LoVo (cell line): Measurements from ENCODE around the gene IFI27L1.
A peak's percentile ranks its signal among the peaks of the same experiment; 100 is the strongest.
"Not testable (repeated sequence)": the region's sequence is repeated elsewhere in the genome, so short reads cannot be mapped to it uniquely, and the experiment has no call there.

Experiments used
- DNase-seq: peaks from one replicate; pipeline ENCODE4 v3.0.0-alpha.2; 2016; ENCODE audit warnings: low spot score

Gene IFI27L1

DNA sequence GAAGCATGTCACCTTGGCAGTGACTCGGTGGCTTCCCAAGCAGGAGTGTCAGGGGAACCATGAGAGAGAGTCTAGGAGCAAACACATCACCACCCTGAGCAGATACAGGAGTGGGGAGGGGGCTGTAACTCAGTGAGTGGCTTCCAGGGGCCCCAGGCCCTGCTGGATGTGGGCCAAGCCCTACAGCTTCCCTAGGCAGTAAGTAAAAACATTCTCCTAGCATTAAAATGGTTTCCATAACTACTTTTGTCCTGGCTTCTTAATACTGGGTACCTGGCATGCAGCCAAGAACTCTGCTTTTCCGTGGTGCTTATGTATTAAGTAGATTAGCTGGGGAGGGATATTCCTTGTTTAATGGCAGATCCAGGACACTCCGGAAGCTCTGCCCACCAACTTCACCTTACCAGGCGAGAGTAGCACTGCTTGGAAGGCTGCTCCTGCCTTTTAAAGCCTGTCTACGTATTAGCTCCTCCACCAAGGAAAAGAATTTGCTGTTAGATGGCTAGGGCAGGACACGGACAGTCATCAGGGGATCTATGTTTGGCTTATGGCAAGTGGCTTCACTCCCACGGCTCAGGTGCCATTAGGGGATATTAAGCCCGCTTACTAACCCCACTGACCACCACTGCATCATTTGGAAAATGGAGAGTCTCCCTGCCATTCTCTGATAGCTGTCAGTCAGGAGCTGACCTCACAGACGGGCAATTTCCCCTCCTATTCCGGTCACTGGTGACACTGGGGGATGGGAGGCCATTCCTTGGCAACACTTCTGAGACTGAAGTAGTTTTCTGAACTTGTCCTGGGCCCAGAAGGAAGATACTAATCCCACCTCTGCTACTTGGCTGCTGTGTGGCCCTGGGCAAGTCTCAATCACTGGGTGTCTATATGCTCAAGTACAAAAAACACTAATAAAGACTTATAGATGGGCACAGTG is 32.2 kb upstream of the IFI27L1 start:
- DNase-seq = no peak

DNA sequence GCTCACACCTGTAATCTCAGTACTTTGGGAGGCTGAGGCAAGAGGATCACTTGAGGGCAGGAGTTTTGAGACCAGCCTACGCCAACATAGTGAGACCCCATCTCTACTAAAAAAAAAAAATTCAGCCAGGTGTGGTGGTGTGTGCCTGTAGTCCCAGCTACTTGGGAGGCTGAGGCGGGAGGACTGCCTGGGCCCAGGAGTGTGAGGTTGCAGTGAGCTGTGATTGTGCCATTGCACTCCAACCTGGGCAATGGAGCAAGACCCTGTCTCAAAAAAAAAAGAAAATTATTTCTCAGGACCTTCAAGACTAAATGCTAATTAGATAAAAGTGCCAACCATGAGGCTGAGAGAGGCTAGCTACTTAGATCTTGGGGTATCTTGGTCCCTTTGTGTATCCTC is 31.5 kb upstream of the IFI27L1 start:
- DNase-seq = no peak

DNA sequence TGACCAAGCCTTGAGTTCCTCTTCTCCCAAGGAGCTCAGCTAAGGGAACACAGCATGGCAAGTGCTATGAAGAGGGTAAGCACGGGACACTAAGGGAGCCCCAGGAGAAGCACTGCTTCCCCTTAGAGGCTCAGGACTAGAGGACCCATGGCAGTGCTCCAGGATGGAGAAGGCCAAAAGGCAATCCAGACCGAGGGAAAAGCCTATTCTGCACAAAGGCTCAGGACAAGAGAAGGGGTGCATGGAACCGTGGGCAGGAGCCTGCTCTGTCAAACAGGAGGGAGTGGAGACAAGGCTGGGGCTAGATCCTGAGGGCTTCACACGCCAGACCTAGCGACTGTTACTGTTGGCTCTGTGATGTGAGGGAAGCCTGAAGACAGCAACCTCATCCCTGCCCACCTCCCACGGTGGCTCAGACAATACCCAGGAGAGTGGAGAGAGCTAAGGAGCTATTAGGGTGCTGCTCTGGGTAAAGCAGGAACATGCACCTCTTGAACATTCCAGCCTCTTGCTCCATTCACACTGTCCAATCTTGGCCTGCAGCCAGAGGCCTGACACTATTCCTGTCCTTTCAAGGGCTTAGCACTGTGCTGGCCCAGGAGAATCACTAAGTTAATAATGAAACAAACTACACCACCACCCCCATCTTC is 30.8 kb upstream of the IFI27L1 start:
- DNase-seq = no peak

DNA sequence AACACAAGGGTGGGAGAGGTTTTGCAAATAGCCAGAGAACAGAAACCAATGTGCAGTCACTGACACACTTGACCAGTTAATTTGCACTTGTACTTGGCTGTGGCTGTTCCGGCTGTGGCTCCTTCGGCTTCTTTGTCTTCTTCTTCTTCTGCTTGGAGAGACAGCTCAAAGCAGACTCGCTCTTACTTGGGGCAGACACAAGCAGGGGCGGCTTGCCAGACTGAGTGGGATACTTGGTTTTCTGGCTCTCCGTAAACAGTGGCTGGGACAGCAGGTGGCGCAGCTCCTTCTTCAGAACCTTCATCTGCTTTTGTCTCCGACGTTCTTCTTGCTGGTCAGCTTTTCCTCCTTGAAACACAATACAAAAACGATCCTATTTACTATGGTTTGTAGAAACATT is 30.0 kb upstream of the IFI27L1 start:
- DNase-seq = no peak

DNA sequence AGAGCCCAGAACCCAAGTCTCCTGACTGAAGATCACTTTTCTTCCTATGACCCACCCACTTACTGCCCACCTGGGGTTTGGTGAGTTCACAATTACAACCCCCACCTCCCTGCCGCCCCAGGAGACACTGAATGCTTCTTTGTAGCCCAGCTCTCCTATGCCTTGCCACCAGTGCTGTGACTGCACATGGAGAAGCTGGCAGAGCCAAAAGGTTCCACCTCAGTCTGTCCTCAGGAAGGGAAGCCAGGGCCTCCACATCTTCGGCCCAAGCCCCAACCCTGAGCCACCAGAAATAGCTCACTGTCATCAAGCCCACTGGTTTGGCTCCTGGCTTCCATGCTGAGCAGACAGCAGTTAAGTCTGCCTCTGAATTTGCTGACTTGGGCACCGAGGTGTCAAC is 29.3 kb upstream of the IFI27L1 start:
- no peak for DNase-seq

DNA sequence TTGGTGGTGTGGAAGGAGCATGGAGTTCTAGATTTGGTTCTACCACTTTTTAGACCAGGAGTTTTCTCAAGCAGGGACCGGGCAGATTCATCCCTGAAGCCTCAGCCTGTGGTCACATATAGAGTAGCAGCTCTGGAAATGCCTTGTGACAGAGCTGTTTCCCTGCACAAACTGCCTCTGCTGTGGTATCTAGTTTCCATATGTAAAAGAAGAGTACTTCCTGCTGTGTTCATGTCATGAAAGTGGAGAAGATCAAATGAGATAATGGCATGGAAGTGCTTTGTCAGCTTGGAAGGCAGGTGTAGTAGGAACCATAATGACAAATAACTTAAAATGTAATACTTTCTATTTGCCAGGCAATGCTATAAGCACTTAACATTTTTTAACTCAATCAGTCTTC is 28.9 kb upstream of the IFI27L1 start:
- DNase-seq = no peak

DNA sequence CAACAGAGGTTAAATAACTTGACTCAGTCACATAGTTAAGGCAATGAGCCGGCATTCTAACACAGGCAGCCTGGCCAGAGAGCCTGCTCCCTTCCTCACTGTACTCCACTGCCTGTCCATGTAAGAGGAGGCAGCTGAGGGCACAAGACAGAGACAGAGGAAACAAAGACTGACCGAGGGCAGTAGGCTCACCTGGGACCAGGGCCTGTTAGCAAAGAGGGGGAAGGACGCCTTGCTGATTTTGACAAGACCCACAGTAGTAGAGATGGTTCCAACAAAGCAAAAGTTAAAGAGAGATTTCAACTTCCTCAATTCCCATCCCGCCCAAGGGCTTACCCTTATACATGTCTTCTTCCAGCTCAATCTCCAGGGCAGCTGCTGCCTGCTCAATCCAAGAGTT is 28.4 kb upstream of the IFI27L1 start:
- no peak for DNase-seq

DNA sequence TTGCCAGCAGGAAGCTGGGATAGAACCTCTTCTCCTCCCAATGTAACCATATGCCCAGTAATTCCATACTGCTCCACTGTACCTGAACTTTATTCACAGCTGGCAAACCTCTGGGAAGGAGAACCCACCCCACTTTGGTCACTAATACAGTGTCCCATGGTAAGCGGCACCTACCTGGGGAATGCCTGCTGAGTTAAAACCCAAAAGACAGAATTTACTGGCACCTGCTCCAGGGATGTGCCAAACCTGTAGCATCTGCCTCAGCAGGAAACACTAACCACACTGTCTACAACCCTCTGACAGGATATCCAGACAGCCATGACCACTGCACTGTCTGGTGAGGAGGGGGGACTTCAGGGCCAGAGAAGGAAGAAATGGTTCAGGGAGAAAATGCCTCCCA is 26.7 kb upstream of the IFI27L1 start:
- DNase-seq = no peak

DNA sequence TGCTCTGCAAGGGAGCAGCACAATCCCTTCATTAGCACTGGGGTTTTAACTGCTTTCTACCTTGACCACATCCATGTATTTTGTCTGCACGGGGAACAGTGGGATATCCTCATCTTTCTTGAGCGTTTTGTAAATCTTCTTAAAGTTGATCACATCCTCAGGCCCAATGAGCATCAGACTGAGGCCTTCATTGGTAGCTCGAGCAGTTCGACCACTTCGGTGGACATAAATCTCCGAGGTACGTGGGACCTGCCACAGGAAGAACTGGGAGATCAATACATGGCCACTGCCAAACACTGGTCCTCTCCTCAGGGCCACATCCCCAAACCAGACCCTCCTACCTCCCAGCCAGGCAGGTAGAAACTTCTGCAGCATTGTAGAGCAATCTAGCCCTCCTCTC is 26.2 kb upstream of the IFI27L1 start:
- DNase-seq = no peak

DNA sequence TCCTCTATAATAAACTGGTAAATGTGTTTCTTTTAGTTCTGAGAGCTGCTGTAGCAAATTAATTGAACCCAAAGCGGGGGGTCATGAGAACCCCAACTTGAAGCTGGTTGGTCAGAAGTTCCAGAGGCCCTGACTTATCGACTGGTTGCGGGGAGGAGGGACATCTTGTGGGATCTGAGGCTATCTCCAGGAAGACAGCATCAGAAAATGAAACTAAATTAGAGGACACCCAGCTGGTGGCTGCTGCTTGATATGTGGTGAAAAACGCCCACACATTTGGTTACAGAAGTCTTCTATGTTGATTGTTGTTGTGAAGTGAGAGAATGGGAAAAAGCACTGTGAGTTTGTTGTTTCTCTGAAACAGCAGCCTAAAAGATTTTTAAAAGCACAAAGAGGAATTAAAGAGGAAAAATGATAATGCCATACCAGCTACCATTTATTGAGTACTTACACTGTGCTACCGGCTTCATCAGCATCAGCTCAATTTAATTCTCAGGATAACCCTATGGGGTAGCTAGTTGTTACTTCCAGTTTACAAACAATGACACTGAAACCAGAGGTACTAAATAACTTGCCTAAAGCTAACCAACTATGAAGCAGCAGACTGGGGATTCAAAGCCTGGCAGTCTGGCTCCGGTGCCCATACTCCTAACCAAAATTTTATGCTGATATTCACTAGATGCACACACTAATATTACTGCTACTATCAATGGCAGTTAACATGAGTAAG is 24.4 kb upstream of the IFI27L1 start:
- no peak for DNase-seq

DNA sequence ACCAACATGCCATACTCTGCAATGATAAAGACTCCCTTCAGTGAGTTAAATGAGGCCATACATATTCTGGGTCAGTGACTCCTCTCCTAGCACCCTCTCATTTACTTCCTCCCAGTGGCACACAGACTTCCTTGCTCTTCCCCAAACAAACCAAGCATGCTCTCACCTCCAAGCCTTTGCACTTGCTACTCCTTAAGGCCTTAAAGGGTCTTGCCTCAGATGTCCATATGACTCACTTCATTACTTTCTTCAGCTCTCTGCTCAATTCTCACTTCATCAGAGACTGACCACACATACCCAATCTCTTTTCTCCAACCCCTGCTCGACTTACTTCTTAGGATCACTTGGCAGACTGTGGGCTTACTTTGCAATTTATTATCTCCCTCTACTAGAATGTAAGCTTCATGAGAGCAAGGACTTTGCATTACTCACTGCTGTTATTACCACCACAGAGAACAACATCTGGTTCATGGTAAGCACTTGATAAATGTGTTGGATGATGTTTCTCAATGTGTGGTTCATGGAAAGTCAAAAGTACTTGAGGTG is 22.9 kb upstream of the IFI27L1 start:
- DNase-seq = no peak

DNA sequence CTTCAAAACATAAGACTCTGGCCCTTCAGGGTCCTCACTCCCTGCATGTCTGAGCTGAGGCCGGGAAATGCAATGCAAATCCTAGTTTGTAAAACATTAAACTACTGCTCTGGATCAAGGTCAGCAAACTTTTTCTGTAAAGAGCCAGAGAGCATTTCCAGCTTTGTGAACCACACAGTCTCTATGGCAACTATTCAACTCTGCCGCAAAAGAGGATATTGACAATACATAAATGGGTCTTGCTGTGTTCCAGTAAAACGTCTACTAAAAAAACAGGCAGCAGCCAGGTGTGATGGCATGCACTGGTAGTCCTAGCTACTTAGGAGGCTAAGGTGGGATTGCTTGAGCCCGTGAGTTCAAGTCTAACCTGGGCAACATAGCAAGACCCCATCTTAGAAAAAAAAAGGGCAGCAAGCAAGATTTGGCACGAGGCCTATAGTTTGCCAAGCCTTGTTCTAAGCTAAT is 22.4 kb upstream of the IFI27L1 start:
- DNase-seq = no peak

DNA sequence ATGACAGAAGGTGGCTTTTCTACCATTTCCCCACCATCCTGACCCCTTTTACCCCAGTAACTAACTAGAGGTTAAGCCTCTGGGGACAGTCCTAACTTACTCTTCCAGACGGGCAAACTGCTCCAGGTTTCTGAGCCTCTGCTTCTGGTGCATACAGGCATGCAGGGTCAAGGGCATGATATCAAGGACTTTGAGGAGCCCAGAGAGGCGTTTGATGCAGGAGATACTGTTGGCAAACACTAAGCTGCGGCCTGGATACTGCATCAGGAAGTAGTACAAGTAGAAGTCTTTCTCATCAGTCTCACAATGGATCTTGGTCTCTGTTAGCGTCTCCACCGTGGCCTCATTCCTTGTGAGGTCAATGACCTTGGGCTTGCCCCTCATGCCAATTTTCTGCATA is 21.1 kb upstream of the IFI27L1 start:
- no peak for DNase-seq

DNA sequence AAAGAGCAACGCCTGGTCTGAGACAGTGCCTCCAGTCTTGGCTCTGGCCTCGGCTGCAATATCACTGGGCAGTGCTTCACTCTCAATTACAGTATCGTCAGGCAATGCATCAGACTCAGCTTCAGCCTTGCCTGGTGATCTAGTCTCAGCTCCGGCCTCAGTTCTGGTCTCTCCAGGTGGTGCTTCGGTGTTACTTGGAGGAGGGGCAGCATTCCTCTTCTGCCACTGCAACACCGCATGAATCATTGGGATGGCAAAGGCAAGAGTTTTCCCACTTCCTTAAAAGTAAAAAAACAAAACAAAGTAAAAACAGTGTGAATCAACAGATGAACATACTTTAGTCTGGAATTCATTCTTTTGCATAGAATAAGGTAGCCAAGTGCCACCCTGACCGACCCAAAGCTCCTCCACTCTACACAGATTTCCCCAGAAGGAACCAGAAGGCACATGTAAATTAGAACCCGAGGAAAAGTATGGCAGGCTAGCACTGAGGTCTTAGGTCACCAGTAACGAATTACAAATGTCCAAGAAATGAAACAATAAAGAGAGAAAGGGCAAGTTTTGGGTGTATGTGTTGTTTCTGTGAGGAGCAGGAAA is 18.7 kb upstream of the IFI27L1 start:
- no peak for DNase-seq

DNA sequence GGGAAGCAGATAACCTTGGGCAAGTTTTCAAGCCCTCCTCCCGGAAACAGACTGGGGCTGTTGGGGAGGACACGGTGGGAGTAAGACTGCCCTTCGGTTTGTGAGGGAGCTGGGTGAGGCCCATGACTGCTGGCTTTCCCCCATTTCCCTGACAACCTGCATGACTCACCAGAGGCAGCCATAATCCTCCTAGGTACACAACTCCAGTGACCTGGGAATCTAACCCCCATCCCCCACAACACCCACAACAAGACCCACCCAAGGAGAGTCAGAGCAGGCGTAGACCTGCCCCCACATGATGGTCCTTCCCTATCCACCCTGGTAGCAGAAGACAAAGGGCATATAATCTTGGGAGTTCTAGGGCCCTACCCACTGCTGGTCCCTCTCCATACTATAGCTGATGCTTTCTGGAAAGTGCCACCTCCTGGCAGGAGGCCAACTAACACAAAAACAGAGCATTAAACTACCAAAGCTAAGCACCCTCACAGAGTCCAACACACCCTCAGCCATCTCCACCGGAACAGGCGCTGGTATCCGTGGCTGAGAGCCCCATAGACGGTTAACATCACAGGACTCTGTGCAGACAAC is 14.9 kb upstream of the IFI27L1 start:
- DNase-seq = peak; percentile 58

DNA sequence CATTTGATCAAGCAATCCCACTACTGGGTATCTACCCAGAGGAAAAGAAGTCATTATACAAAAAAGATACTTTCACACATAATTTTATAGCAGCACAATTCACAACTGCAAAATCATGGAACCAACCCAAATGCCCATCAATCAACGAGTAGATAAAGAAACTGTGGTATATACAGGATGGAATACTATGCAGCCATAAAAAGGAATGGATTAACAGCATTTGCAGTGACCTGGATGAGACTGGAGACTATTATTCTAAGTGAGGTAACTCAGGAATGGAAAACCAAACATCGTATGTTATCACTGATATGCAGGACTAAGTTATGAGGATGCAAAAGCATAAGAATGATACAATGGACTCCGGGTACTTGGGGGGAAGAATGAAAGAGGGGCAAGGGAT is 9.0 kb upstream of the IFI27L1 start:
- not testable (repeated sequence) for DNase-seq

DNA sequence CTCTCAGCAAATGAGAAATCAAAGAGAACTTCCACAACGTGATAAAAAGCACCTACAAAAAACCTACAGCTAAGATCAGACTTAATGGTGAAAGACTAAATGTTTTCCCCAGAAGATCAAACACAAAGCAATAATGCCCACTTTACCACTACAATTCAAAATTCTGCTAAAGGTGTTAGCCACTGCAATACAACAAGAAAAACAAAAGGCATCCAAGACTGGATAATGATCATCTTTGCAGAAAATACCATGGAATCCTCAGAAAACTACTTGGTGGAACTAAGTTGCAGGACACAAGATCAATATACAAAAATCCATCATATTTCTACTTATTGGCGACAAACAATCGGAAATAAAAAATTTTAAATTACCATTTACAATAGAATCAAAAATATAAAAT is 6.6 kb upstream of the IFI27L1 start:
- no peak for DNase-seq

DNA sequence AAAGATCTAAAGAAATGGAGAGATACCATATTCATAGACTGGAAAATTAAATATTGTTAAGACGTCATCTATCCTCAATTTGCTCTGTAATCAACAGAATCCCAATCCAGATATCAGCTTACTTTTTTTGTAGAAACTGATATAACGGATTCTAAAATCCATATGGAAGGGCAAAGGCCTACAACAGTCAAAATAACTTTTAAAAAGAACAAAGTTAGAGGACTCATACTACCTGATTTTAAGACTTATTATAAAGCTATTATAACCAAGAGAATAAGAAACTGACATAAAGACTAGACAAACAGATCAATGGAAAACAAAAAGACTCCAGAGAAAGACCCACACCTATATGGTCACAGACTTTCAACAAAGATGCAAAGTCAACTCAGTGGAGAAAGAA is 6.1 kb upstream of the IFI27L1 start:
- no peak for DNase-seq

DNA sequence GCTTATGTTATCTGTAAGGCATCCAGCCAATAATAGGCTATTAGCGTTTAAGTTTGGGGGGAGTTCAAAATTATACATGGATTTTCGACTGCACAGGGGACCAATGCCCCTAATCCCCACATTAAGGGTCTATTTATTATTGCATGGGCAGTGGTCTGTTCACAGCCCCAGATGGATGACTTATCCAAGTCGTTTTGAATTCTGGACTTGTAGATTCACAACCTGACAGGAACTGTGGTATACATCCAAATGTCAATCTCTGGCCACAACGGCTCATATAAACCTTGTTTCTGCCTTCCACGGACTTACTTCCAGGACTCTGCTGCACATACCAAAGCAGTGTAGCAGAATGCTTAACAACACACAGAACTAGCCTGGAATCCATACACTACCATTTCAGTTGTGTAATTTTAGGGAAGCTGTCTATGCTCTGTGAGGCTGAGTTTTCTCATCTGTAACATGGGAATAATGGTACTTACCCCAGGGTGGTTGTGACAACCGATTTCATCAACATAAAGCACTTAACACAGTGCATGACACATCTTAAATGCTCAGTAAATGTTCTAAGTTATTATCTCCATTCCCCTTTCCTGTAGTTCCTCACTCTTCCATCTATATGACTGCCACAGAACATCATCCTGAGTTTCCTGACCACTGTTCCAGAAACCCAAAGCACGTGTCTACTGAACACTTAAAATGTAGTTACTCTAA is 3.8 kb upstream of the IFI27L1 start:
- DNase-seq = no peak

DNA sequence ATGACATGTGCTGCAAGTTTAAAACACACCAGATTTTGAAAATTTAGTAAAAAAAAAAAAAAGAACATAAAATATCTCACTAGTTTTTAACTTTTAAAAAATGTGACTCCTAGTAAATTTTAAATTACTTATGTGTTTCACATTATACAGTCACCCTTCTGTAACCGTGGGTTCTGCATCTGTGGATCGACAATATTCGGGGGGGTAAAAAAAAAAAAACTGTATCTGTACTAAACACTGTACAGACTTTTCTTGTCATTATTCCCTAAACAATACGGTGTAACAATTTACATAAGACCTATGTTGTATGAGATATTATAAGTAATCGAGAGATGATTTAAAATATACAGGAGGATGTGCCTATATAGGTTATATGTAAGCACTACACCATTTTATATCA is 3.3 kb upstream of the IFI27L1 start:
- DNase-seq = no peak
